NCI-H345 treated with DMSO at 0.1 percent for 48 hours (cell line): Measurements from ENCODE around the gene SPACDR.

Experiments
- DNase-seq: peaks from one replicate; lab custom pipeline; 2025; ENCODE audit not compliant: unreplicated experiment; lab: John Stamatoyannopoulos, UW

The SPACDR gene

DNA sequence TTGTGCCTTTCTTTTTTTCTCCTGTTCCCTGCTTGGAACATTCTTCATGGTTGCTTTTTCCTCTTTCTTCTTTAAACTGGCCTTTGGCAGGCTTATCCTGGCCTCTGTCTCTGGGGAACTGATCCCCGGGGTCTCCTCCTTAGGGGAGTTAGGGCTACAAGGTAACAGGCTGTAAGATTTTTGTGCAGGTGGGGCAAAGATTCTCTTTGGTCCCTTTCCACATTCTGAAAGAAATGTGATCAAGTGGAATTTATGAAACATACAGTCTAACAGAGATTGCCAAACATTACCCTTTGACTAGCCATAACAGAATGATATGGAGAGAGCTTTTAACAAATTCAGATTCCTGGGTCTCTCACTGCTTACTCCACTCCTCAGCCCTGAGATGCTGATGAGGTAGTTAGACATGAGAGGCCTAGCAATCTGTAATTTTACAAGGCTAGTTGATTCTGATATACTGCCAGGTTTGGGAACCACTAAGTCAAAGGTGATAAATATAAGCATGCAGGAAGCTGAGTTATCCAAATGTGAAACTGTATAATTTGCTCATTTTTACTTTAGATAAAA, 44.3 kb downstream of the SPACDR start:
- DNase-seq, result no peak

DNA sequence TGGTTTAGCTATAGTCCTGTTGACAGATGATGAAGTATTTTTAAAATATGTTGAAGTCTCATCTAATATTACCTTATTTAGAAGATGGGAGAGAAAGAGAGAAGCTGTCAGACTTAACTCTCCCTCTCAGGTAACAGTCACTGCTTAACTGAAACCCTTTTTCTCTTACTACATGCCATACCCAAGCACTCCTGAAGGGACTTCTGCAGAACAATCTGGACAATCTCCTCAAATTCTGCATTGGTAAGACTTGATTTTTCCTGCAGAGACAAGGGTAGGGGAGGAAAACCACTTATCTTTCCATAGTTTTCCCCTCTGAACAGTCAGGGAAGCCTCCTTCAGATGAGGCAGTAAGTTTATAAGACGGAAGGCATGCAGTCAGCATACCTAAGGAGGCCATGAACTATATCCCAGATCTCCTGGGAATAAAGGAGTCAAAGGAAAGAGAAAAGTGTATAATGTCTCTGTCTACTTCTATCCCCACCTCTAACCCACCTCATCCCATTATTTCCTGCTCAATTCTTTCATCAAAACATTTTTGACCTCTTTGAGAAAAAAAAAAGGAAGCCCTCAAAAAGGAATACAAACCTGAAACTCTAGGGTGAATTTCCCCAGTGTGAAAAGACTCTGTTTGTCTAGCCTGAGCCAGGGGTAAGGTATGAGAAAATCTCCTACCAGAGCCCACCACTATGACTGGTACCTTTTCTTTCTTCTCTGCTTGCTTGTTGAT, 45.0 kb downstream of the SPACDR start:
- no peak for DNase-seq

DNA sequence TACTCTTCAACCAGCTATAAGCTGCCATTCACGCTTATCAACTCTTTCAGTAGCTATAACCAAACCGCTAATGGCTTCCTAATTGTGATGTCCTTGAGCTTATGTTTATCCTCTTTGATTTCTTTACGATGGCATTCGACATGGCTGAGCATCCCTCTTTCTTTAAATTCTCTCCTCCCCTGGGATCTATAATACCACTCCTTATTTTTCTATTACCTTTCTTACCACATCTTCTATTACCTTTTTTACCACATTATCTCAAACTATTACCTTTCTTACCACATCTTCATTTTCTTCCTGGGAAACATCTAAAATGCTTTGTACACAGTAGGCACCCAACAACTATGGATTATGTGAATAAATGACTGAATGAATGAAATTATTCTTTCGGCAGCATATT, 48.6 kb downstream of the SPACDR start:
- no peak for DNase-seq

DNA sequence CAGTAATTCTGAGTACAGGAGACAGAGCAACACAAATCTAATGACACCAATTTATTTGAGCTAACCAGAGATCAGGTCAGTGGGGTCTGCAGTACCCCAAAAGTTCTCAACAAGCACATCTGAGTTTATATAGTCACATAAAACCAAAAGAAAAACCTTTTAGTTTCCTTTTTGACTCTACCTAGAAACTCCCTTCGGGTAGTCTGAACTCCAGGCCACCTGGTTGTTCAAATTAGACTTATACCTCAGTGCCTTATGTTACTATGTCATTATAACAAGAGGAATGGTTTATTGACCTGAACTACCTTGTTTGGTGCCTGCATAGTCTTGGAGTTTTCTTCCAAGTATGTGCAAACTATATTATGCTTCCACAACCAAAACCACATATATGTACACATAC, 50.2 kb downstream of the SPACDR start:
- no peak for DNase-seq

DNA sequence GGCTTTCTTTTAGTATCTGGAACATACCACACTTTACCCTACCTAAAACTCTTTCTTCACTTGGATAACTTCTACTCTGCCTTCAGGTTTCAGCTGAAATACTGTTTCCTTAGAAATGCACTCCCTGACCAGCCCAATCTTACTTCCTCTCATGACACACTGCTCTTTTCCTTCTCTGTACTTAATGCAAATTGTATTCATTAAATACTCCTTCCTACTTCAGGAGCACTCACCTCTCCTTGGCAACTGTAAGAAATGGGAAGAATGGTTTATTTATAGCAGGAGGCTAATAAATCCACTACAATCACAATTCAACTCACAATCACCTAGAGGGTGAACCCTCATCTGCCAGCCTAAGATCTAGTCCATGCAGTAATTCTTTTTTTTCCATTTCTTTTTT, 50.7 kb downstream of the SPACDR start:
- DNase-seq, result no peak

DNA sequence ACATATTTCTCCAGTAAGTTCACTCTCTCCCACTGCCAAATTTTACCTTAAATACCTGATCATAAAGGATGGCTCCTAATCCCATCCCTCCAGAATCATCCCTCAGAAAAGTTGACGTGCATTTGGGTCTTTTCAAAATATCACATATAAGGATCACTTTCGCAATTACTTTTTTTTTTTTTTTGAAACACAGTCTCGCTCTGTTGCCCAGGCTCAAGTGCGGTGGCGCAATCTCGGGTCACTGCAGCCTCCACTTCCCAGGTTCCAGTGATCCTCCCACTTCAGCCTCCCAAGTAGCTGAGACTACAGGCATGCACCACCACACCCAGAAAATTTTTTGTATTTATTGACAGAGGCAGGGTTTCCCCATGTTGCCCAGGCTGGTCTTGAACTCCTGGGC, 53.0 kb downstream of the SPACDR start:
- DNase-seq, result no peak

DNA sequence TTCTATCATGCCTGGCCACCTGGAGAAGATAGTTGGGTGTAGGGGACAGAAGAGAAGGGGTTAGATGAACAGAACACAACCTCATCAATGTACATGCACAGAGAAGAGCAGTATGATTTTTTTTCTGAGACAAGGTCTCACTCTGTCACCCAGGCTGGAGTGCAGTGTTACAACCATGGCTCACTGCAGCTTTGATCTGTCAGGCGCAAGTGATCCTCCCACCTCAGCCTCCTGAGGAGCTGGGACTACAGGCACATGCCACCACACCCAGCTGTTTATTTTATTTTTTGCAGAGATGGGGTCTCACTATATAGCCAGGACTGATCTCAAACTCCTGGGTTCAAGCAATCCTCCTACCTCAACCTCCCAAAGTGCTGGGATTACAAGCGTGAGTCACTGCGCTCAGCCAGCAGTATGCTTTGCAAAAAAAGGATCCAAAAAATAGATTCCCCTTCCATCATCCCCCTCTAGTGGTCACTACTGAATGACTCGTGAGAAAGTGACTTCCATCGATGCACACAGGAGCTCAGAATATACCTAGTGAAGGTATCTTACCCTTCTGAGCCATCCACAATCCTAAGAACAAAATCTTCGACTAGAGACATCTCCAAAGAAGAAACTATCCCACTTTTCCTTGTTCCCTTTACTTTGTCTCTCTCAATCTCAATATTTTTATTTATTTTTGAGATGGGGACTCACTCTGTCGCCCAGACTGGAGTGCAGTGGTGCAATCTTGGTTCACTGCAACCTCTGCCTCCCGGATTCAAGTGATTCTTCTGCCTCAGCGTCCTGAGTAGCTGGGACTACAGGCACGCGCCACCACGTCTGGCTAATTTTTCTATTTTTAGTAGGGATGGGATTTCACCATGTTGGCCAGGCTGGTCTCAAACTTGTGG, 56.5 kb downstream of the SPACDR start:
- no peak for DNase-seq

DNA sequence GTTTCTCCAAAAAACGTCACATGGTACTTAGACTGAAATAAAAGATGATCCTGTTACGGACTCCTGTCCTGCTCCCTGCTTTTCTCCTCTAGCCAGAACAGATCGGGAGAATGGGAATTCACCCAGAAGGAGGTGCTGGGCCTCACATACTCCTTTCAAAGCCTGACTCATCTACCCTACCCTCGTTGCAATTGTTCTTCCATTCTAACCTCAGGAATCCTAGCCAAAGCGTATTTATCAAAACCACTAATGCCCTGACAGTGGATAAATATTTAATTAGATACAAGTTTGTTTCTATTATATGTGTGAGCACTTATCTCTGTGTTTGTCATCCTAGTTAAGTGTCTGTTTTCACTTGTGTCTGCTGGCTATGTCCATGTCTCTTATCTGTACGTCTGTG, 57.3 kb downstream of the SPACDR start:
- no peak for DNase-seq
